Breast epithelium (tissue), 3 donors: ENCODE results near the gene CMC1.

Source experiments
- POLR2A ChIP-seq: fragments of 450-650 bp; IDR thresholded peaks from one replicate; pipeline ENCODE4 v1.6.1; 2016; ENCODE audit warnings: antibody characterized with exemption, mild to moderate bottlenecking, moderate library complexity
- TF ChIP-seq, protein P1 (sequence below), 3 donors: fragments of 450-650 bp; IDR thresholded peaks; one replicate each; pipeline ENCODE4 v1.5.1; 2016 to 2017; ENCODE audit warnings: antibody characterized with exemption in 3 of 3, mild to moderate bottlenecking in 3 of 3, moderate library complexity in 3 of 3

DNA sequence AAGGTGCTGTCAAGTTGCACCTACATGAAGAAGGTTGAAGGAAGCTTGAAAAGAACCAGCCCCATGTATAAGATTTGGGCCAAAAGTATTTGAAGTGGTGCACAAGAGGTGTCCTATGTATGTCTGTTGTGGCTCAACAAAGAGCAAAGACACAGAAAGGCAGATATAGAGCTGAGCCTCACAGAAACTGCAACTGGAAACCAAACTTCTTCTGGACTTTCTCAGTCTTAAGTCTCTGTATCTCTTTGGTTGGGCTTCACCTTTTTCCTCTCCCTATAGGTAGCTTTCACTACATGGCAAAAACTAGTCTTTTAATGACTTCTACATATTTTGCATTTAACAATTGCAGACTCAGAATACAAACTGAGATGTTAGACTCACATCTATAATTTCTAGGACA lies 8.8 kb upstream of the CMC1 start:
- TF ChIP-seq, protein P1, sequence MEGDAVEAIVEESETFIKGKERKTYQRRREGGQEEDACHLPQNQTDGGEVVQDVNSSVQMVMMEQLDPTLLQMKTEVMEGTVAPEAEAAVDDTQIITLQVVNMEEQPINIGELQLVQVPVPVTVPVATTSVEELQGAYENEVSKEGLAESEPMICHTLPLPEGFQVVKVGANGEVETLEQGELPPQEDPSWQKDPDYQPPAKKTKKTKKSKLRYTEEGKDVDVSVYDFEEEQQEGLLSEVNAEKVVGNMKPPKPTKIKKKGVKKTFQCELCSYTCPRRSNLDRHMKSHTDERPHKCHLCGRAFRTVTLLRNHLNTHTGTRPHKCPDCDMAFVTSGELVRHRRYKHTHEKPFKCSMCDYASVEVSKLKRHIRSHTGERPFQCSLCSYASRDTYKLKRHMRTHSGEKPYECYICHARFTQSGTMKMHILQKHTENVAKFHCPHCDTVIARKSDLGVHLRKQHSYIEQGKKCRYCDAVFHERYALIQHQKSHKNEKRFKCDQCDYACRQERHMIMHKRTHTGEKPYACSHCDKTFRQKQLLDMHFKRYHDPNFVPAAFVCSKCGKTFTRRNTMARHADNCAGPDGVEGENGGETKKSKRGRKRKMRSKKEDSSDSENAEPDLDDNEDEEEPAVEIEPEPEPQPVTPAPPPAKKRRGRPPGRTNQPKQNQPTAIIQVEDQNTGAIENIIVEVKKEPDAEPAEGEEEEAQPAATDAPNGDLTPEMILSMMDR (IDR thresholded peaks at IDR 0.05), result no peak
- TF ChIP-seq POLR2A, result no peak
